ENCODE data around the gene CST3. TPM values are rescaled to one million over a fixed set of nuclear protein-coding genes. Genes with fewer than 3 reads are reported as not detected.

The CST3 gene
- total and polyA plus RNA-seq, 10 of the 15 experiments (the other 5 are each of a cell fraction or from before 2014, with no cell fraction given): 11.8 to 127 (median 57.8) TPM

DNA sequence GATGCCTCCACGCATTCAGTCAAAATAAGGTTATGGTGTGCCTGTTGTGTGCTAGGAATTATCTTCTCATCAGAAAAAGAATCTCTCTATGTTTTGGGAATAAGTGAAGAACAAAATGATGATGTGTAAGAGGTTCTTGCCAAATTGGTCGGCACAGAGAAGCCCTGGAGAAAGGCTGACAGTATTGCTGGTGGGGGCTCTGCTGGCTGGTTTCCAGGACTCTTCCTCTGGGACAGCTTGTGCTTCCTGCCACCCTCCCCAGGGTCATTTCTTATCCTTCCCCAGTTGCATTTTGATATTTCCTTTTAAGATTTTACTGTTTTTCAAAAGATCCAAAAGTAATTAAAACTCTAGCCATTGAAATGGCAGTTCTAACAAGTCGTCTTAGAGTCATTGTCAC is 28.9 kb upstream of the CST3 start:
- Histone ChIP-seq H4K20me1 (ENCODE audit: control insufficient read depth, insufficient read depth) (no peaks in the 10 kb centered on the region), H3K4me1 (ENCODE audit: control insufficient read depth, insufficient read depth, low read length) (no peaks in the 10 kb centered on the region), H2AFZ (ENCODE audit: control insufficient read depth, low read depth, low read length) (no peak overlapping the region), H3K9ac (ENCODE audit: control insufficient read depth, insufficient read depth, low read length) (no peak overlapping the region), H3K79me2 (ENCODE audit: control insufficient read depth, insufficient read depth, low read length) (no peaks in the 10 kb centered on the region), H3K27me3 (replicated peaks in 1 of 2; ENCODE audit: control insufficient read depth in 2 of 2, insufficient read depth in 2 of 2, low read length in 1 of 2) (no peaks in the 10 kb centered on the region), H3K9me3 (replicated peaks; ENCODE audit: control insufficient read depth, insufficient read depth, low read length) (no peaks in the 10 kb centered on the region), H3K4me2 (ENCODE audit: control insufficient read depth, insufficient read depth) (no peak overlapping the region), H3K27ac (ENCODE audit: control insufficient read depth, insufficient read depth) (no peak overlapping the region), H3K36me3 (ENCODE audit: control insufficient read depth in 2 of 2, insufficient read depth in 2 of 2, low read length in 1 of 2) (no peaks in the 10 kb centered on the region), H3K4me3 (no peak overlapping the region)
- ChIA-PET SMC1A (ENCODE audit: uncharacterized antibody, unreplicated experiment) (no interaction called here), CTCF (interaction anchor here (0.6 to 1.2 kb wide), 2 partner anchors 9 to 326 kb away, joined by 3 to 5 read pairs; no protein-coding TSS in a partner anchor), RAD21 (ENCODE audit: unreplicated experiment) (no interaction called here), POLR2A (no interaction called here)
- WGBS (ENCODE audit: insufficient coverage, insufficient replicate concordance, low lambda C conversion rate, missing lambda C conversion rate): 24% methylated on average over 3 of the region's 3 CpGs
- no peak for TF ChIP-seq CHD4 (IDR thresholded peaks at IDR 0.05)
- no peak for TF ChIP-seq RB1 (IDR thresholded peaks at IDR 0.05; ENCODE audit: borderline replicate concordance)
- ATAC-seq: no peak
- FAIRE-seq: no peak
- BruUV-seq (replicated peaks): no TSS peak
- intact Hi-C loops (cut with micrococcal nuclease; ENCODE audit: unreplicated experiment) (loop anchor here (5.0 kb wide), 1 partner anchor 224 kb away; no protein-coding TSS in a partner anchor), in situ Hi-C loops (cut with MboI) (no loop called here)
- no peak for DNase-seq (ENCODE audit: low read depth, low spot score)

DNA sequence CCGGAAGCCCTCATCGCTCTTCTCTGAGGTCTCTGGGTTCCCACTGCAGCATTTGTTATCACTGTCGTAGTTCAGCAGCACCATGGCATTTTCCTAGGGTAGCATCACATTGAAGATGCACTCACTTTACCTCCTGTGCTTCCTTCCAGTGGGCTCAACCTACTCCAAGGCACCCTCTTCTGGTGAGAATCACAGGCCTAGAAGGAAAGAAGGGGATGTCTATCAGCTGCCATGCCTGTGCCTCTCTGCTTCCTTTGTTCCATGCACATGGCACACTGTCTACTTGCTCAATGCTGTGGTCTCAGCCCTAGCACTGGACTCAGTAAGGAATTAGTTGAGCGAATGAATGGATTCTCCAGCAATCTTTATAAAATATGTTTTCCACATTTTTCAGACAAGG is 28.4 kb upstream of the CST3 start:
- Histone ChIP-seq H3K4me3 (no peak overlapping the region), H3K79me2 (ENCODE audit: control insufficient read depth, insufficient read depth, low read length) (no peaks in the 10 kb centered on the region), H3K27ac (ENCODE audit: control insufficient read depth, insufficient read depth) (no peak overlapping the region), H2AFZ (ENCODE audit: control insufficient read depth, low read depth, low read length) (no peak overlapping the region), H3K27me3 (replicated peaks in 1 of 2; ENCODE audit: control insufficient read depth in 2 of 2, insufficient read depth in 2 of 2, low read length in 1 of 2) (no peaks in the 10 kb centered on the region), H3K36me3 (ENCODE audit: control insufficient read depth in 2 of 2, insufficient read depth in 2 of 2, low read length in 1 of 2) (no peaks in the 10 kb centered on the region), H3K9me3 (replicated peaks; ENCODE audit: control insufficient read depth, insufficient read depth, low read length) (no peaks in the 10 kb centered on the region), H3K9ac (ENCODE audit: control insufficient read depth, insufficient read depth, low read length) (no peak overlapping the region), H4K20me1 (ENCODE audit: control insufficient read depth, insufficient read depth) (no peaks in the 10 kb centered on the region), H3K4me1 (ENCODE audit: control insufficient read depth, insufficient read depth, low read length) (no peaks in the 10 kb centered on the region), H3K4me2 (ENCODE audit: control insufficient read depth, insufficient read depth) (no peak overlapping the region)
- FAIRE-seq: no peak
- BruUV-seq (replicated peaks): no TSS peak
- WGBS (ENCODE audit: insufficient coverage, insufficient replicate concordance, low lambda C conversion rate, missing lambda C conversion rate): 61% methylated on average over 4 of the region's 4 CpGs
- intact Hi-C loops (cut with micrococcal nuclease; ENCODE audit: unreplicated experiment) (loop anchor here (5.0 kb wide), 1 partner anchor 224 kb away; no protein-coding TSS in a partner anchor), in situ Hi-C loops (cut with MboI) (no loop called here)
- CTCF ChIA-PET: interaction anchor here (0.6 to 1.2 kb wide), 2 partner anchors 10 to 325 kb away, joined by 3 to 5 read pairs; no protein-coding TSS in a partner anchor
- no peak for DNase-seq (ENCODE audit: low read depth, low spot score)
- POLR2A ChIA-PET: no interaction called here
- RAD21 ChIA-PET (ENCODE audit: unreplicated experiment): no interaction called here
- TF ChIP-seq, protein P1, sequence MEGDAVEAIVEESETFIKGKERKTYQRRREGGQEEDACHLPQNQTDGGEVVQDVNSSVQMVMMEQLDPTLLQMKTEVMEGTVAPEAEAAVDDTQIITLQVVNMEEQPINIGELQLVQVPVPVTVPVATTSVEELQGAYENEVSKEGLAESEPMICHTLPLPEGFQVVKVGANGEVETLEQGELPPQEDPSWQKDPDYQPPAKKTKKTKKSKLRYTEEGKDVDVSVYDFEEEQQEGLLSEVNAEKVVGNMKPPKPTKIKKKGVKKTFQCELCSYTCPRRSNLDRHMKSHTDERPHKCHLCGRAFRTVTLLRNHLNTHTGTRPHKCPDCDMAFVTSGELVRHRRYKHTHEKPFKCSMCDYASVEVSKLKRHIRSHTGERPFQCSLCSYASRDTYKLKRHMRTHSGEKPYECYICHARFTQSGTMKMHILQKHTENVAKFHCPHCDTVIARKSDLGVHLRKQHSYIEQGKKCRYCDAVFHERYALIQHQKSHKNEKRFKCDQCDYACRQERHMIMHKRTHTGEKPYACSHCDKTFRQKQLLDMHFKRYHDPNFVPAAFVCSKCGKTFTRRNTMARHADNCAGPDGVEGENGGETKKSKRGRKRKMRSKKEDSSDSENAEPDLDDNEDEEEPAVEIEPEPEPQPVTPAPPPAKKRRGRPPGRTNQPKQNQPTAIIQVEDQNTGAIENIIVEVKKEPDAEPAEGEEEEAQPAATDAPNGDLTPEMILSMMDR (IDR thresholded peaks at IDR 0.05 in 2 of 3, conservative IDR thresholded peaks at IDR 0.05 in 1 of 3; ENCODE audit: control insufficient read depth in 2 of 3, extremely low read depth in 1 of 3, insufficient read depth in 1 of 3, low read depth in 3 of 3, low read length in 3 of 3): 0 out of 6 replicates have a peak, but pooled peaks of 1 of the 3 experiments have one; percentile 11
- no peak for TF ChIP-seq SMARCA5 (IDR thresholded peaks at IDR 0.05)
- no peak for ATAC-seq
- SMC1A ChIA-PET (ENCODE audit: uncharacterized antibody, unreplicated experiment): no interaction called here

All from GM12878 (cell line).